Measurements from ENCODE around the gene GCN1.

- TF ChIP-seq CTCF (conservative IDR thresholded peaks at IDR 0.05 in 1 of 2, IDR thresholded peaks at IDR 0.05 in 1 of 2; ENCODE audit: low read depth in 1 of 2, low read length in 2 of 2) (no peak), EZH2 (IDR thresholded peaks at IDR 0.05; ENCODE audit: low read length, missing control alignments) (no peak)
Measured at GRCh38 chr12:120109570-120110267, 84.8 kb downstream of the GCN1 start.
